Left cardiac atrium (tissue), 4 donors: Measurements from ENCODE around the gene RYR2. TPM values are rescaled to one million over a fixed set of nuclear protein-coding genes. Genes with fewer than 3 reads are reported as not detected.
"Not testable (repeated sequence)": the region's sequence is repeated elsewhere in the genome, so short reads cannot be mapped to it uniquely, and the experiment has no call there.

ENCODE experiments used
- ATAC-seq, 2 donors: fragments of 200-7000 bp; cut with Tn5 transposase; one replicate each; pipeline ENCODE4 v1.9.1; 2020; ENCODE audit warnings: mild to moderate bottlenecking in 2 of 2, moderate library complexity in 2 of 2
- DNase-seq: peaks from one replicate; pipeline ENCODE4 v3.0.0-alpha.2; 2020
- intact Hi-C, 2 donors: fragments of 100-400 bp; cut with DNase I; formaldehyde crosslinking; loops; one replicate each; pipeline versions ENCODE4 v1.14.1 to v1.15.1; 2022 to 2023
- total RNA-seq, 2 donors: library from RNA; stranded (reverse); fragmentation: NEBNext Ultra II Directional; extraction: Animal tissue kit (Norgen Biotek cat#: 25700); gene quantifications; one replicate each; pipeline ENCODE4 v1.2.1, GENCODE V29; 2021
- donor health status: DM: no; HTN: yes; CAD: no.
- donor health status: DM: no; HTN: yes; CAD: no; lungs with severe emphysema.
- donor health status: DM: yes; HTN: yes; CAD: no.
- donor health status: Dilated cardiomyopathy.

Gene RYR2
- total RNA-seq, 2 donors from 2014 or later: 433 to 446 TPM

DNA sequence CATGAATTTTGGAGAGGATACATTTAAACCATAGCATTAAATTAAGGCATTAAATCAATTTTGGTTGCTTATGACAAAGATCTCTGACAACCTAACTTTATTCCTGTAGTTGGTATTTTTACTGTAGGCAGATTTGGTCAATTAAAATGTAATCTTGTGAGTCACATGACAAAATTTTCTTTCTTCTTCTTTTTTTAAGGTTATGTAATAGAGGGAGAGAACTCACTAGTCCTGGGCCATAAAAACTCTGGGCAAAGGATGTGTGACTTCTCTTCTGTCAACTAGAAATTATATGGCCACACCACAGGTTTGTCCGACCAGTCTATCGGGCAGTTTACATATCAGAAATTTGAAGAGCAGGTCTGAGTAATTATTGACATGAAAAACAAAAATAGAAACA is 181.4 kb downstream of the RYR2 start:
- ATAC-seq: no peak
- no peak for DNase-seq
- intact Hi-C loops: no loop called here

DNA sequence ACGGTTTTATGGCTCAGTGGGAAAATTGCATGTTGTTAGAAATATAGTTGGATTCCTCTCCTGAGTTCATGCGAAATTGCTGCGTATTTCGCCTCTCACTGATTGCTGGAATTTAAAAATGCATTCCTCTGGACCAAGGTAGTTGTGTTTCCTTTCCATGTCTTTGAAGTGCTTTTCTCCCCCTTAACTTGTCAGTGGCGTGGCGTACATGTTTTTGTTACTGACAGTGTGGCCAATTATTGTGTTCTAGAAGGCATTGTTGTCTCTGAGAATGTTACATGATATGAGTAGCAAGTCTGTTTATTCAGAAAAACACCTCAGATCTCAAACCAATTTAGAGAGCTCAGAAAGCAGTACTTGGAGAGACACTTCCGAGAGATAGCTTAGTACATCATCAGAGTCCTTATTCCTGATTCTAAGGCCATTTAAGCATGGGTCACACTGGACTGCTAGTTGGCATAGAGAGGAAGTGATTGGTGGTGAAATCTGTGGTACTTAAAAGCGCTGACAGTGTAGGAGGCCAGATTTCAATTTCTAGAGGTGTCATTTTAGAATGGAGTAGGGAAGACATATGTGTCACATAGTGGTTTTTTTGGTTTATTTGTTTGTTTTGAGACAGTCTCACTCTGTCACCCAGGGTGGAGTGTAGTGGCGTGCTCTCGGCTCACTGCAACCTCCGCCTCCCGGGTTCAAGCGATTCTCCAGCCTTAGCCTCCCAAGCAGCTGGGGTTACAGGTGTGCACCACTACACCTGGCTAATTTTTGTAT is 184.4 kb downstream of the RYR2 start:
- DNase-seq (no peak), ATAC-seq (no peak)
- intact Hi-C loops: no loop called here

DNA sequence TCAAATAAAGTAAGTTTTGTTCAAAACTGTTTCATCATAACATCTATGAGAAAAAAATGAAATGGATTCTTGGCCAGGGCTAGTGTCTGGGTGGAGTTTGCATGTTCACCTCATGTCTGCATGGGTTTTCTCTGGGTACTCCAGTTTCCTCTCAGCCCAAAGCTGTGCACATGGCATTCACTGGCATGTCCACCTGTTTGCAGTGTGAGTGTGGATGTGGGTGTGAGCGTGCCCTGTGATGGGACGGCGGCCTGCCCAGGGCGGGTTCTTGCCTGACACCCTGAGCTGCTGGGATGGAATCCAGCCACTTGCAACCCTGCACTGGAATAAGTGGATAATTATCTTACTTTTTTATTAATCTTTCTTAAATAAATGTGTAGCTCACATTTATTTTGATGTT is 185.5 kb downstream of the RYR2 start:
- DNase-seq (peak; percentile 38), ATAC-seq (peak; percentile 51 to 59)
- intact Hi-C loops: no loop called here

DNA sequence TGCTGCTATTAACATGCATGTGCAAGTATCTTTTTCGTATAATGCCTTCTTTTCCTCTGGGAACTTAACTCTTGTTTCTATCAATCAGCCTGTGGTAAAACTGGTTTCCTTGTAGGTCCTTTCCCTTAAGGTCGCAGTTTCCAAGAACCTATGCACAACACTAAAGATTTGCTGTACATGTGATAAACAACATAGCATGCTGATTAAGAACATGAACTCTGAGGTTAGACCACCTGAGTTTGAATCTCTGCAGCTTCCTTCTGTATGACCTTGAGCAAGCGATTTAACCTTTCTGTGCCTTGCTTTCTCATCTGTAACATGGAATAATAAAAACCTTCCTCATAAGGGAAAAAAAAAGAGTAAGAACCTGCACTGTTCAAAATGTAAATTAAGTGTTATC is 186.4 kb downstream of the RYR2 start:
- intact Hi-C loops: no loop called here
- no peak for DNase-seq
- ATAC-seq: no peak

DNA sequence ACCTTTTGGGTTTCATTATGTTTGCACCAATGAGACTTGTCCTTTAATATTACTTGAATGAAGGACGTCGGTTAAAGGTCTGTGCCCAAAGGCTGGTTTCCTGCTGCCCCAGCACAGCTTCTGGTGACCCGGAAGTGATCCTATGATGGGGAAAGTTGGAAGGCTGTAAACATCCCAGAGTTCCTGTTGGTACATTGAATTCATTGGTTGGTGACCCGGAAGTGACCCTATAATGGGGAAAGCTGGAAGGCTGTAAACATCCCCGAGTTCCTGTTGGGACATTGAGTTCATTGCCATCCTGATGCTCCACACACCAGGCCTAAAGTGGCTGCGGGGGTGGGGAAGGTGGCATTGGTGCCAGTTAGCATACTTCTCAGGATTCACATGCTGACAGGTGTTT is 187.3 kb downstream of the RYR2 start:
- ATAC-seq (no peak), DNase-seq (no peak)
- intact Hi-C loops: no loop called here

DNA sequence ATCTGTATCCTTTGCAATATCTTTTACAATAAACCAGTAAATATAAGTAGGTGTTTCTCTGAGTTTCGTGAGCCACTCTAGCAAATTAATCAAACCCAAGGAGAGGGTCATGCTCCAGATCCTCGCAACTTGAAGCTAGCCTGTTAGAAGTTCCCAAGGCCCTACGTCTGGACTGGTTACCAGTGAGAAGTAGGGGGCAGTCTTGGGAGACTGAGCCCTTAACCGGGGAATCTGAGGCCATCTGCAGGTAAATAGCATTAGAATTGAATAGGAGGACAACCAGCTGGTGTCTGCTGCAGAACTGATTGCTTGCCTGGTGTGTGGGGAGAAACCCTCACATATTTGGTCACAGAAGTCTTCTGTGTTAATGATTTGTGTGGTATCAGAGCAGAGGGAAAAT is 190.5 kb downstream of the RYR2 start:
- DNase-seq: no peak
- intact Hi-C loops: no loop called here
- ATAC-seq: no peak

DNA sequence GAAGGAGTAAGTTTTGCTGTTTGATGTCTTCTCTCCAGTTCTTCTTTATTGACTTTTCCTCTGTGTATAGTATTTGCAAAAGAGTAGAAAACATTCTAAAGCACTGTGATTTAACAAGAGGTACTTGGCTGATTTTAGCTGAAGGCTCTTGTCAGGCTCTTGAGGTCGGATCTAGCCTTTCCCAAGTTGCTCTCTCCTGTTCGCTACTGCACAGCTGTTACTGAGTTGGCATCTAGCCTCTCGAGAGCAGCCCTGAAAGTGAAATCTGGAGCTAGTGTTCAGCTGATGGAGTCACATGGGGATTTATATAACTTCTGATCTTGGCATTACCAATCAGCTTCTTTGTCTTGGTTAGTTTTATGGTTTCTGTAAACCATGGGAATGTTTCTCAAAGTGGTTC is 193.1 kb downstream of the RYR2 start:
- intact Hi-C loops: no loop called here
- peak; percentile 50 to 74 for ATAC-seq
- DNase-seq: no peak

DNA sequence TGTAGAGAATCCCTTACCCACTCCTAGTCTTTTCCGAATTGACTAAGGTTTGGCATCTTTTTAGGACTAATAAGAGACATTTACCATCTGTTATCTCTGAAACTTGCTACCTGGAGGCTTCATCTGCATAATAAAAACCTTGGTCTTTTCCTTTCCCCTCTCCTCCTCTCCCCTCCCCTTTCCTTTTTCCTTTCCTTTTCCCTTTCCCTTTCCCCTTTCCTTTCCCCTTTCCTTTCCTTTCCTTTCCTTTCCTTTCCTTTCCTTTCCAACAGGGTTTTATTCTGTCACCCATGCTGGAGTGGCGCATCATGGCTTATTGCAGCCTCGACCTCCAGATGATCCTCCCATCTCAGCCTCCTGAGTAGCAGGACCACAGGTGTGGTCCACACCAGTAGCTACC is 195.7 kb downstream of the RYR2 start:
- ATAC-seq (no peak), DNase-seq (no peak)
- intact Hi-C loops: no loop called here

DNA sequence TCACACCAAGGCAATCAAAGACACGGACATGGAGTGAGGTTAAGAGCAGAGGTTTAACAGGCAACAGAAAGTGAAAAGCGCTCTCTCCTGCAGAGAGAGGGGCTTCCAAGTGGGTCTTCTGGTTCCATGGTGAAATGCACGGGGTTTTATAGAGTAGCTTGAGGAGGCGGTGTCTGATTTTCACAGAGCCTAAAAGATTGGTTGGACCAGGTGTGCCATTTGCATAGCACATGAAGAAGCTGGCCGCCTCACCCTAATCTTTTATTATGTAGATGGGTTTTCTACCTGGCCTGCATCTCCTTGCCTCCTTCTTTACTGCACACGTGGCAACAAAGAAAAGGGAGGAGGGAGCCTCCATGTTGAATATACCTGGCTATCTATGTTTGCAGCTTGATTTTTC is 197.3 kb downstream of the RYR2 start:
- ATAC-seq (no peak), DNase-seq (no peak)
- intact Hi-C loops: no loop called here

DNA sequence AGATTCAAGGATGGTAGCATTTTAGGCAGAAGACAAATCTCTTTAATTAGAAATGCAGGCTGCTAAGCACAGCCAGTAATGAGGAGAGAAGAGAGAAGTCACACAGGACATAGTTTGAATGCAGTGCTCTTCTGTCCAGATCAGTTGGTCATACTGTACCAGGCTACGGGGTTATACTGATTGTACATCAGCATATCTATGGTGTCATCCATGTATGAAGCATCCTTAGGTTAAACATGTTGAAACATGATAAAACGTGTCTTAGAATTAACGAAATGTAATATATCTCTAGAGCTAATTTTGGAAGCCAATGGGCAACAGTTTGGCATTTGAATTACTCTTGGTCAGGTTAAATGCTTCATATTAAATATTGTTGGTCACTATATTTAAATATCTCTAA is 199.1 kb downstream of the RYR2 start:
- DNase-seq (no peak), ATAC-seq (no peak)
- intact Hi-C loops: no loop called here

DNA sequence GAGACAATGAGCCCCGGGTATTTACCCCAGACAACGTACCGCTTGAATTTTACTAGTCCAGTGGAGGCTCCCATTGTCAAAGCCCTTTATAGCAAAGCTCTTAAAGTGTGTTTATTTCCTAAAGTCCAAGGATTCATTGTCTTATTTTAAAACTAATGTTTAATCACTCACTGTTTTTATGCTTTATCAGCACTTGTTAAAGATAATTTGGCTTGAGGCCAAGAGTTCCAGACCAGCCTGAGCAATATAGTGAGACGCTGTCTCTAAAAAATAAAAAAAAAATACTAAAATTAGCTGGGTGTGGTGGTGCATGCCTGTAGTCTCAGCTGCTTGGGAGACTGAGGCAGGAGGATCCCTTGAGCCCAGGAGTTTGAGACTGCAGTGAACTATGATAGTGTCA is 202.8 kb downstream of the RYR2 start:
- no peak for ATAC-seq
- intact Hi-C loops: no loop called here
- no peak for DNase-seq

DNA sequence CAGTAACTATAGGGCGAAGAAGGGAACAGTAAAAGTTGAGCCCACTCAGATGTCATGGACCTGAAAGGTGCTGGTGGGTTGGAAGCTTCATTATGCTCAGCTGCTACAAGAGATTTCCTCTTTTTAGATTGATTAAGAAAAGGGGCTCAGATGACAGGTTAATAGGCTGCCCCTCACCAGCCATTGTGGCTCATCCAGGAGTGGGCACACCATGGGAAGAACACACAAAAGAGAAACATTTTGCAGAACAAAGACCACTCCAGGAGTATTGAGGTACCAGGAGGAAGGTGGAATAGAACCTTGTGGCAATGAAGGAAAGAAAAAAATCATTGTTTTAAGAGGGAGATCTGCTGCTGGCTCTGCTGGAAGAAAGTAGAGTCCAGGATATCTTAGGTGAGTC is 205.5 kb downstream of the RYR2 start:
- ATAC-seq (no peak), DNase-seq (no peak)
- intact Hi-C loops: no loop called here

DNA sequence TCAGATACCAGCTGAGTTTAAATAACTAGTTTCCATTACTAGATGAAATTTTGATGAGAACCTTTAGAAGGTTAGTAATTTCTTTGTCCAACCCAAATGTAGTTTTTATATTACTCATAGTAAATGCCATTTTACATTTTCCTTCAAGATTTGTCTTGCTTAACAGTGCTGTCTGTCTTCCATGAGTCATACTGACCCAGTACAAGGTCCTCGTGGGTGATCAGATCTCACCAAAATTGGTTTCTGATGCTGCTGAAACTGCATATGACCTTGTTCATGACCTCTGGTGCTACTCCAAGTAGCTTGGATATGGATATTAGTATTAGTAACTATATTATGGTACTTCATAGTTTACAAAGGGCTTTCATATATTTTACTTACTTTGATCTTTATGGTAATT is 207.1 kb downstream of the RYR2 start:
- no peak for DNase-seq
- intact Hi-C loops: no loop called here

DNA sequence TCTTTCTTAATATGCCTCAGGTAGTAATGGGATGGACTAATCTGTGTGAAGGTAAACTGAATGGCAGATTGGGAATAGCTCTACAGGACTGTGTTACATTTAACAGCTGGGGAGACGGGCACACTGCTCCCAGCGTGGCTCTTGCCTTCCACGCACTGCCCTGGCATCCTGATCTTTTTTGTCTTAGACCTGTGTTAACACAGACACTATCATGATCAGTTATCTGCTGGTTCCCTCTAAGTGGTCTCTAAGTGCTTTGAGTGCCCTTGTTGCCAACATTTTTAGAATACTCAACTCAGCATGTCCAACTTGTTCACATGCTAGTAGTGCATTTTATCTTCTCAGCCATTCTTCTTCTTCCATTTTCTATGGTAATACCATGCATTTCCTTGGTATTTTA is 208.1 kb downstream of the RYR2 start:
- intact Hi-C loops: no loop called here
- ATAC-seq: peak; percentile 24 to 53
- DNase-seq: no peak

More for the DNA sequence above, 207.1 kb downstream of the RYR2 start:
- ATAC-seq: no peak

DNA sequence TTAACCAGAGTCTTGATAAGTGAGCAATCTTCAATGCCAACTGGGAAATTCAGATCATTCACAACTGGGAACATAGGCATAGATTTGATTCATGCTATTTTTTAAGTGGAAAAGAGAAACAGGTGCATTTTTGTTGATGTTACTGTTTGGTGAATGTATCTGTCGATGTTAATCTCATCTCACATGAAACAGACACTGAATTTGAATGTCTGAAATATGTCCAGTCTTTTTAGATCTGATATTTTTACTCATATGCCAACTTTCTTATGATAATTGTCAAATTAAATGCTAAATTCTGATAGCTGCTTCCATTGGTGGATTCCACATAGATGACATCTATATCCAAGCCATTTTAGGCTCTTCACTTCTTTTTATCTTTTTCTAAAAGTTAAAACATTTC is 213.1 kb downstream of the RYR2 start:
- intact Hi-C loops: no loop called here
- ATAC-seq (no peak), DNase-seq (no peak)

DNA sequence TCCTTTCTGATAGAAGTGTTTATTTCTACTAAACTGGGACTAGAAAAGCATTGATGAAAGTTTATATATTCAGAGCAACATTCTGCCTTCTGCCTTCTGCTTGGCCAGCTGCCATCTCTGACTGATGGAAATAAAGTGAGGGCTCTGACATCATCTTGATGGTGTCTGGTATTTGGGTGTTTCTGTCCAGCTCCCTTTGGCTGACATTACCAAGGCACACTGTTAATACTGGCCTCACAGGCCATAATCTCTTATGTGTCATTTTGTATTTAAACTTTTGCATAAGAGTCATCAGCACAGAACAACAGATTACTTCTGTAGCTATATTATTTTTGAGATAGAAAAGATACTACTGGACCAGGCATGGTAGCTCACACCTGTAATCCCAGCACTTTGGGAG is 216.9 kb downstream of the RYR2 start:
- DNase-seq: peak; percentile 75
- intact Hi-C loops: no loop called here

DNA sequence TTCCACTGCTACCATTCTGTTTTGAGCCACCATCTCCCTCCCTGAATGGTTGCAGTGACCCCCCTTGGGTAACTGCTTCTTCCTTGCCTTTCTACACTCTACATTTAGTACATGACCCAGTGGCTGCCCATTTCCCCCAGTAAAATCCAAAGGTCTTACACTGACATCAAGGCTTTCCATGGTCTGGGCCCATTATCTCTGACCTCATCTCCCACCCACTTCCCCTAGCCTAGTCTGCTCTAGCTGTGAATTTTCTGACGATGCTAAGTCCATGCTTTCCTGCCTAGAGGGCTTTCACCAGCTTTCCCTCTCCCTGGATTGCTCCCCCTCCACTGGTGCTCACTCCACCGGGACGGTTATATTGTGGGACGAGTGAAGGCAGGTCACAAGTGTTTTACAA is 219.2 kb downstream of the RYR2 start:
- no peak for ATAC-seq
- DNase-seq: no peak

More for the DNA sequence above, 216.9 kb downstream of the RYR2 start:
- ATAC-seq: peak; percentile 89 to 90

DNA sequence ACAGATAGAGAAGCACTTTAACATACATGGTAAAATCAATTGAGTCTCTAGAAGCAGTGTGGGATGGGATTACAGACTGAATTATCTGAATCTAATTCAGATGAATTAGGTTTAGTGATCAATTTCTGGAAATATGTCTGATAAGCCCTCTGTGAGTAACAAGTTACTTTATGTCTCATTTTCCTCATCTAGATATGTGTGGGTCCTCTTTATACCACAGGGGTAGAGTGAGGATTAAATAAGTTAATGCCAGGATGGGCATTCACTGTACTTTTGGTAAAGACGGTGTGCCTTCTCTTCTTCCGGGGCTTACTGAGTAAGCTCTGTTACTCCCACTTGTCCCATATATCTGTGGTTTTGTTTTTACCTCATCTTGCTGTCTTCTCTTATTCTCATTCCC is 225.8 kb downstream of the RYR2 start:
- no peak for ATAC-seq
- intact Hi-C loops: no loop called here
- no peak for DNase-seq

More for the DNA sequence above, 219.2 kb downstream of the RYR2 start:
- intact Hi-C loops: no loop called here

DNA sequence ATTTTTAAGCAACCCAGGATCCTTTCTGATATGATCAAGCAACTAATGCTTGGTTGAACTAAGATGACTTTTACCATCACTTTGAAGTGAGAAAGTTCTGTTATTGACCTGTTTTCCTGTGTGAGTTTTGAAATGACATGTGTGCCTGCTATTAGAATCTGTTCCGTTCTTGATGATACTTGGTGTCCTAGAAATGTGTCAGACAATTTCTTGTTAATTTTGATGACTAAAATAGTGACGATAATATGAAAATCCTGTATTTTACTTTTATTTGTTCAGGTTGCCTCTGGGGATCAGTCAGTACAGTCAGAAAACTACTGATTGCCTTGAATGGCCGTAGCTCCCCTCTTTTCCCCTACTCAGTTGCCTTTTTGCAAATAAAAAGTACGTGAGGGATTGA is 228.0 kb downstream of the RYR2 start:
- ATAC-seq (no peak), DNase-seq (no peak)
- intact Hi-C loops: no loop called here

DNA sequence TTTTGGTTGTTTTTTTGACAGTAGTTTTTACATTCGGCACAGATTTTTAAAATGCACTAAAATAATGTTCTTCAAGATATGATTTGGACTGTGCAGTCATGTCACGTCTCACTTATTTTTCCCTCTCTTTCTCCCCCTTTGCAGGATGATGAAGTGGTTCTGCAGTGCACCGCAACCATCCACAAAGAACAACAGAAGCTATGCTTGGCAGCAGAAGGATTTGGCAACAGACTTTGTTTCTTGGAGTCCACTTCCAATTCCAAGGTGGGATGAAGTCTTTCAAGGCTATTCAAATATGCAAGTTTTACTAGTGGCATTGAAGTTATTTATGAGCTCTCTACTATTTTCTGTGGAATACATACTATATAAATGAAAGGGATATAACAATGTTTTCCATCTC is 228.4 kb downstream of the RYR2 start:
- DNase-seq (no peak), ATAC-seq (peak in 1 of 2 donors; percentile 32)
- intact Hi-C loops: no loop called here

DNA sequence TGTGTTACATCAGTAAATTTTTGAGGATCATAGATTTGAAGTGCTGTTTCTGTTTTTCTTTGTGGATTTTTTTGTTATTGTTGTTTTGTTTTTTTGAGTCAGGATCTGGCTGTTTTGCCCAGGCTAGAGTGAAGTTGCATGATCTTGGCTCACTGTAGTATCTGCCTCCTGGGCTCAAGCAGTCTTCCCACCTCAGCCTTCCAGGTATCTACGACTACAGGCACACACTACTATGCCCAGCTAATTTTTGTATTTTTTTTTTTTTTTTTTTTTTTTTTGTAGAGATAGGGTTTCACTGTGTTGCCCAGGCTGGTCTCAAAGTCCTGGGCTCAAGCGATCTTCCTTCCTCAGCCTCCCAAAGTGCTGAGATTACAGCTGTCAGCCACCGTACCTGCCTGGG is 236.0 kb downstream of the RYR2 start:
- ATAC-seq, intact Hi-C loops, DNase-seq: not testable (repeated sequence)

DNA sequence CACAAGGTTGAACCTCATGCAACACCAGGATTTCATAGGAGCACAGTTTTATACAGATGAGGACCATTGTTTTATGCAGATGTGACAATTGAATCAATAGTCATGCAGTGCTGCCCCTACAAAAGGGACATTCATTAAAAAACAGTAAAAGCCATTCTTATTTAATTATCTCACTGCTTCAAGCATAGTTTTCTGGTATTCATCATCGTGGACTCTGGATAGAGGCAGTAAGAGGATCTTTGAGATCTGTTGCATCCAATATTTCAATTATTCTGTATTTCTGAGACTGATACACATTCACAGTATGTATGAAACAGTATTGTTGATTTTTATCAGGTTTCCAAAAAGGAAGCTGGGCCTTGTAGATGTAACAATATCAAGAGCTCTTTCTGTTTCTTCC is 237.6 kb downstream of the RYR2 start:
- DNase-seq: no peak
- no peak for ATAC-seq
- intact Hi-C loops: no loop called here
